IPS-18a (cell line): Measurements from ENCODE around the gene LRRC59.
"Not testable (repeated sequence)": the region's sequence is repeated elsewhere in the genome, so short reads cannot be mapped to it uniquely, and the experiment has no call there.

Source experiments
- H3K27ac ChIP-seq: one replicate; pipeline ENCODE4 v1.5.1; 2013; ENCODE audit warnings: low read length
- H3K27me3 ChIP-seq: one replicate; pipeline ENCODE4 v1.6.1; 2013; ENCODE audit warnings: mild to moderate bottlenecking, low read length; ENCODE audit not compliant: control insufficient read depth, insufficient read depth
- H3K36me3 ChIP-seq: one replicate; pipeline ENCODE4 v1.6.1; 2013; ENCODE audit warnings: low read depth, low read length; ENCODE audit not compliant: control insufficient read depth
- H3K4me1 ChIP-seq: one replicate; pipeline ENCODE4 v1.6.1; 2013; ENCODE audit warnings: low read depth, low read length; ENCODE audit not compliant: control insufficient read depth
- H3K4me3 ChIP-seq: one replicate; pipeline ENCODE4 v1.5.1; 2013; ENCODE audit warnings: low read length
- H3K9ac ChIP-seq: one replicate; pipeline ENCODE4 v1.6.1; 2013; ENCODE audit warnings: mild to moderate bottlenecking, low read length, moderate library complexity
- H3K9me3 ChIP-seq: one replicate; pipeline ENCODE4 v1.6.1; 2013; ENCODE audit warnings: low read depth, low read length; ENCODE audit not compliant: control insufficient read depth

LRRC59 gene

DNA sequence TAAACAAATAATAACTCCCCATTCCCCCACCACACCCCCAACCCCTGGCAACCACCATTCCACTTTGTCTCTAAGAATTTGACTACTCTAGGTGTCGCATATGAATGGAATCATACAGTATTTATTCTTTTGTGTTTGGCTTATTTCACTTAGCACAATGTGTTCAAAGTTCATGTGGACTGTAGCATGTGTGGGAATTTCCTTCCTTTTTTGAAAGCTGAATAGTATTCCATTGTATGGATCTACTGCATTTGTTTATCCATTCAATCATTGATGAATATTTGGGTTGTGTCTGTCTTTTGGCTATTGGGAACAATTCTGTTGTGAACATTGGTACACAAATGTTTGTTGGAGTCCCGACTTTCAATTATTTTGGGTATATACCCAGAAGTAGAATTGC is 25.4 kb upstream of the LRRC59 start:
- no peak overlapping the region for H3K4me3 ChIP-seq
- H3K27me3 ChIP-seq = peaks cover 15% of the 10 kb centered on the region
- H3K36me3 ChIP-seq = no peaks in the 10 kb centered on the region
- H3K9ac ChIP-seq = no peak overlapping the region
- H3K4me1 ChIP-seq = peaks cover 7% of the 10 kb centered on the region
- no peak overlapping the region for H3K27ac ChIP-seq
- no peaks in the 10 kb centered on the region for H3K9me3 ChIP-seq

DNA sequence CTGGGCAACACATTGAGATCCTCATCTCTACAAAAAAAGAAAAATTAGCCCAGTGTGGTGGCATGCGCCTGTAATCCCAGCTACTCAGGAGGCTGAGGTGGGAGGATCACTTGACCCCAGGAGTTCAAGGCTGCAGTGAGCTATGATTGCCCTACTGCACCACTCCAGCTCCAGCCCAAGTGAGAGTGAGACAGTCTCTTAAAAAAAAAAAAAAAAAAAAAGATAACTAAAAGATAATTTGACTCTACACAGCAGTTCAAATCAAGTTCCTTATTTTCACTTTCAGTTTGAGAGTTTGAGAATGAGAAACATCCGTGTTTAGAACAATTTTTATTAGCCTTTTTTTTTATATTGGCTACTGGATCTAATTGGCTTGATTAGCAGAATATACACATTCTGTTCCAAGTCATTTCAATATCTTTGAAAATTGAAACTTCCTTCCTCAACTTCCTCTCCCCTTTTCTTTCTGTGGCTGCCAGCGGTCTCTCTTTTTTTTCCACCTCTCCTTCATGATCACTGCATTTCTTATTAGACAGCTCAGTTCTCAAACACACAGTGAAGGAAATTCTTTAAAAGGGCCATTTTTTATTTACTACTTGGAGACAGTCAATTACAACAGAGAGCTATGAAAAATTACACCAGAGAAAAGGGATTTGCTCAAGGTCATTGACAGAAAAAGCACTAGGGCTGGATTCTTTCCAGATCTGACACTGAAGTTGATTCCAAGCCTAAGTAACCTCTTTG is 24.2 kb upstream of the LRRC59 start:
- Histone ChIP-seq H3K9me3 (no peaks in the 10 kb centered on the region), H3K27me3 (peaks cover 15% of the 10 kb centered on the region), H3K4me3 (no peak overlapping the region), H3K36me3 (no peaks in the 10 kb centered on the region), H3K4me1 (peaks cover under 1% of the 10 kb centered on the region), H3K9ac (no peak overlapping the region), H3K27ac (no peak overlapping the region)

DNA sequence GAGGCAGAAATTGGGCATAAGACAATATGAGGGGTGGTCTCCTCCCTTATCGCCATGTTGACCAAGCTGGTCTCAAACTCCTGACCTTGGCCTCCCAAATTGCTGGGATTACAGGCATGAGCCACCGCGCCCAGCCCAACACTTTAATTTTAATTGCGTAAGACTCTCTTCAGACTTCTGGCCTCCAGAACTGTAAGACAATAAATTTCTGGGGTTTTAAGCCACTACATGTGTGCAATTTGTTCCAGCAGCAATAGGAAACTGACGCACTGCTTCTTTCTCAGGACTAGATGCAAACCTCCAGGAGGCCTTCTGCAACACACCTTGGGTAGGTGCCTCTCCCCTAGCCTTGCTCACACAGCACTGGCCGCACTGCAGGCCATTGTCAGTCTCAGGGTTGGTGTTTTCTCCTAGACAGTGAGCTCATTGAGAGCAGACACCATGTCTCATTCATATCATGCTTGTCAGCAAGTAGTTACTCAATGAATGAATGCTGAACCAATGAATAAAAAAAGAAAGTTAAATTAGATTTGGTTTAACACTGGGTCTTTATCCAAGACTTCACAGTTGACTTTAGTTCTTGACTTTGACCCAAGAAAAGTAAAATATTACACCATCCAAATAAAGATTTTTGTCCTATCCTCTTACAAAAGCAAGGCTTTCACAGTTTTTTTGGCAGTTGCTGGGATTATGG is 23.2 kb upstream of the LRRC59 start:
- Histone ChIP-seq H3K27ac (no peak overlapping the region), H3K36me3 (no peaks in the 10 kb centered on the region), H3K9me3 (no peaks in the 10 kb centered on the region), H3K9ac (no peak overlapping the region), H3K4me1 (no peaks in the 10 kb centered on the region), H3K27me3 (peaks cover 12% of the 10 kb centered on the region), H3K4me3 (no peak overlapping the region)

DNA sequence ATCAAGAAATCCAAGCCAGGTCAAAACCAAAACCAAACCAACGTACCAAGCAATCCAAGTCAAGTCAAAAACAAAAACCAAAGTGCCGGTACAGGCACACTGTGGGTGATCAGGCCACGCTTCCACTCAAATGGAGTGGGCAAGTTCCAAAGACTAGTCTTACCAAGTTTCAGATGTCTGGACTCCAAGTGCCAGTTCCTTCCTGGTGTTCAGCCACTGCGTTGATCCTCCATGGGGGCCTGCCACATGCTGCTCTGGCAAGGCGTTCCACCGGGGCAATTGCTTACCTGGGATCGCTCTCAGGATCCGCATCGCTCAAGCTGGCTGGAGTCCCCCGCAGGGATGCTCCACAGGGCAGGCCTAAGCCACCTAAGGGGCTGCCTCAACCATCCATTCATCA is 22.3 kb upstream of the LRRC59 start:
- not testable (repeated sequence) for H3K36me3 ChIP-seq, H3K9me3 ChIP-seq, H3K27me3 ChIP-seq, H3K27ac ChIP-seq, H3K4me3 ChIP-seq, H3K9ac ChIP-seq, H3K4me1 ChIP-seq

DNA sequence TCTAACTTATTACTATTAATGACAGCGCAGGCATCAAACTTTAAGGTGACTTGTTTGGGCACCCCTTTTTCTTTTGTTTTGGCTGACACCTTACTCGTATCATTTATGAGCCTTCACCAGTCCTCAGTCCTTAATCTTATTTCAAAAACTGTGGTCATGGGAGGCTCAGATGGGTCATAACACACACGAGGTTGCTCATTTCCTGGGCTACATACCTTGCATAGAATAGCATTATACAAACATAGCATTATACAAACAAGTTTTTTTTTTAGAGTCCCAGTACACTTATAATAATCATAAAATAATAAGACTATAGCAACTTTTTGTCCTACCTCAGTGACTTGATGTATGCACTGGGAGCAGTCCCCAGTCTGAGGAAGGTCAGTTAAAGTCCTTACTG is 17.5 kb upstream of the LRRC59 start:
- Histone ChIP-seq H3K4me1 (no peaks in the 10 kb centered on the region), H3K27ac (no peak overlapping the region), H3K36me3 (no peaks in the 10 kb centered on the region), H3K27me3 (peaks cover 3% of the 10 kb centered on the region), H3K9ac (no peak overlapping the region), H3K4me3 (no peak overlapping the region), H3K9me3 (no peaks in the 10 kb centered on the region)

DNA sequence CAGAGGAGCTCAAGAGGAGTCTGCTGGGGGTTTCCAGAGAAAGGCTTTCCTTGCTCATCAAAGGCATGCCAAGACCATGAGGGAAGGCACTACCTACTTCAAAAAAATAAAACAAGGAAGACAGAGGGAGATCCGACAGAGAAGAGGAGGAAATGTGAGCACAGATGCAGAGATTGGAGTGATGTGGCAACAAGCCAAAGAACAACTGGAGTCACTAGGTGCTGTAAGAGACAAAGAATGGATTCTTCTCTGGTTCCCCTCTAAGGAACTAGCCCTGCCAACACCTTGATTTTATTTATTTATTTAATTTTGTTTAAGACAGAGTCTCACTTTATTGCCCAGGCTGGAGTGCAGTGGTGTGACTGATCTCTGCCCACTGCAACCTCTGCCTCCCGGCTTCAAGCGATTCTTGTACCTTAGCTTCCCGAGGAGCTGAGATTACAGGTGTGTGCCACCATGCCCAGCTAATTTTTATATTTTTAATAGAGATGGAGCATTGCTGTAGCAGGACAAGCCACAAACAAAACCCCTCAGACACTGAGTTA is 14.9 kb upstream of the LRRC59 start:
- Histone ChIP-seq H3K27me3 (peaks cover 3% of the 10 kb centered on the region), H3K4me3 (no peak overlapping the region), H3K36me3 (no peaks in the 10 kb centered on the region), H3K9me3 (no peaks in the 10 kb centered on the region), H3K27ac (no peak overlapping the region), H3K4me1 (no peaks in the 10 kb centered on the region), H3K9ac (no peak overlapping the region)

DNA sequence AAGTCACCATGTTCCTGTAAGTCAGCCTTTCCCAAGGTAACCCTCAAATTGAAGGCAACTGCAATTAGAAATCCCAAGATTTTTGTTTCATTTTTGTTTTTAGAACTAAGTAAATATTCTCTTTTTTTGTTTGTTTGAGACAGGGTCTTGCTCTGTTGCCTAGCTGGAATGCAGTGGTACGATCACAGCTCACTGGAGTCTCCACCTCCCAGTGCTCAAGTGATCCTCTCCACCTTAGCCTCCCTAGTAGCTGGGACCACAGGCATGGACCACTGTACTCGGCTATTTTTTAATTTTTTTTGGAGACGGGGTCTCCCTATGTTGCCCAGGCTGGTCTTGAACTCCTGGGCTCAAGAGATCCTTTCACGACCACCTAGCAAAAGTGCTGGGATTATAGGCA is 10.6 kb upstream of the LRRC59 start:
- H3K4me3 ChIP-seq = no peak overlapping the region
- no peaks in the 10 kb centered on the region for H3K36me3 ChIP-seq
- H3K27me3 ChIP-seq = peaks cover 3% of the 10 kb centered on the region
- H3K27ac ChIP-seq = no peak overlapping the region
- peaks cover under 1% of the 10 kb centered on the region for H3K4me1 ChIP-seq
- no peak overlapping the region for H3K9ac ChIP-seq
- H3K9me3 ChIP-seq = no peaks in the 10 kb centered on the region

DNA sequence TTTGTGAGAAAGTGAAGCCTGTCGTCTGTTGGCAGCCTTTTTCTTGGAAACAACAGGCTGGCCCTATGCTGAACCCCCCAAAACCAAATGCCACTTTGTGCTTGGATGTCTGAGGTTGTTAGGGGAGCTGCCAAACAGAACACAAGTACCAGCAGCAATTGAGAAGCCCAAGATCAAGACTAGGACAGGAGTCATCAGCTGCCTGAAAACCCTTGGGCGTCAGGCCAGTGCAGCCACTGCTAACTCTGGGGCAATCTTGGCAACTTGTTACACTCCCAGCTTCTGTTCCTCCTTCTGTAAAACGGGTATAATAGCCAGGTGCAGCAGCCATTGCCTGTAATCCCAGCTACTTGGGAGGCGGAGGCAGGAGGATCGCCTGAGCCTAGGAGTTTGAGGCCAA is 9.3 kb upstream of the LRRC59 start:
- Histone ChIP-seq H3K27ac (no peak overlapping the region), H3K9ac (no peak overlapping the region), H3K9me3 (no peaks in the 10 kb centered on the region), H3K36me3 (no peaks in the 10 kb centered on the region), H3K4me1 (peaks cover 3% of the 10 kb centered on the region), H3K4me3 (no peak overlapping the region), H3K27me3 (no peaks in the 10 kb centered on the region)

DNA sequence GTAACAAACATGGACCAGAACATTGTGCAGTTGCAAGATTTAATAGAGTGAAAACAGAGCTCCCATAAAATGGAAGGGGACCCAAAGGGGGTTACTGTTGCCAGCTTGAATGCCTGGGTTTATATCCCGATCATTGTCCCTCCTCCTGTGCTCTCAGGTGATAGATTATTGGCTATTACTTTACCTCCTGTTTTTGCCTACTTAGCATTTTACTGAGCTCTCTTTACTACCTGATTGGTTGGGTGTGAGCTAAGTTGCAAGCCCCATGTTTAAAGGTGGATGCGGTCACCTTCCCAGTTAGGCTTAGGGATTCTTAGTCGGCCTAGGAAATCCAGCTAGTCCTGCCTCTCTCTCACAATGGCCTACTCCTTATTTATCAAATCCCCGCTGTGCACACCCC is 8.0 kb upstream of the LRRC59 start:
- not testable (repeated sequence) for H3K4me3 ChIP-seq, H3K36me3 ChIP-seq, H3K9ac ChIP-seq, H3K9me3 ChIP-seq, H3K4me1 ChIP-seq, H3K27me3 ChIP-seq, H3K27ac ChIP-seq

DNA sequence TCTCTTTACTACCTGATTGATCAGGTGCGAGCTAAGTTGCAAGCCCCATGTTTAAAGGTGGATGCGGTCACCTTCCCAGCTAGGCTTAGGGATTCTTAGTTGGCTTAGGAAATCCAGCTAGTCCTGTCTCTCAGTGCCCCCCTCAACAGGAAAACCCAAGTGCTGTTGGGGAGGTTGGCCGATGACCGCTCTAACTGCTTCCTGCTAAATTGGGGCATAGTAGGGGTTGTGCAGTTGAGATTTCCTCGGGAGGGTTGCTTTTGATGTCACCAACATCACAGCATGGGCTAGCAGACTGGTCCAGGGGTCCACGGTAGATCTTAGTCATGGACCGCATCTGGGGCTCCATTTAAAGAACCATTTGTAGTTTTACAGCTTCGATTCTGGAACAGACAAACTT is 2.3 kb upstream of the LRRC59 start:
- not testable (repeated sequence) for H3K9me3 ChIP-seq, H3K27me3 ChIP-seq, H3K27ac ChIP-seq, H3K4me1 ChIP-seq, H3K4me3 ChIP-seq, H3K36me3 ChIP-seq, H3K9ac ChIP-seq

DNA sequence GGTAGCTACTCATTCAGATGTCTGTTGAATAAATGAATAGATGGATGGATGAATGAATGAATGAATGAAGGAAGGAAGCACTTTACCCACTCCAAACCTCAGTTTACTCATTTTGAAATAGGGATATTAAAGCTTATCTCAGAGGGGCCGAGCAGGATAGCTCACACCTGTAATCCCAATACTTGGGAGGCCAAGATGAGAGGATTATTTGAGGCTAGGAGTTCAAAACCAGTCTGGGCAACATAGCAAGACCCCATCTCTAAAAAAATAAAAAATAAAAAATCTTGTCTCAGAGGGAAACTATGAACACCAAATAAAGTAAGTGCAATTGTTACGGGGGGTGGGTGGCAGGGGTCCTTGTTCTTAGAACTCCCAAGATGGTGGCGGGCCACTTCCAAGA is 1.3 kb upstream of the LRRC59 start:
- not testable (repeated sequence) for H3K27me3 ChIP-seq, H3K27ac ChIP-seq, H3K4me3 ChIP-seq, H3K9me3 ChIP-seq, H3K9ac ChIP-seq, H3K4me1 ChIP-seq
- H3K36me3 ChIP-seq = peaks cover 11% of the 10 kb centered on the region

DNA sequence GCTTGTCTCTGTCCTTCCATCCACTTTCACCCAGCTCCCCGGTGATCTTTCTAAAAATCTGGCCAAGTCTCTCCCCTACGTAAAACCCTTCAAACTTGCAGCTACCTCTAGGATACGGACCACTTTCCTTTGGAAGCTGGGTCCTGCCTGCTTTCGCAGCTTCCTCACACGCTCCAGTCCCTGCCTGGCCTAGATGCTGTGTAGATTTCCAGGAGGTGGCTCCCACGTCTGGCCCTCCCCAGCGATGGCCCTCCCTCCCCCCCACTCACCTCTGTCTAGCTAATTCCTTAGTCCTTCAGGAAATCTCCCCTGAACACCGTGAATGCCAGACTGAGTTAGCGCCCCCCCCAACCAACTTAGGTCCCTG is 579 bp upstream of the LRRC59 start:
- Histone ChIP-seq H3K4me3 (peak overlapping the region; percentile 82), H3K9me3 (no peaks in the 10 kb centered on the region), H3K36me3 (peaks cover 19% of the 10 kb centered on the region), H3K27me3 (no peaks in the 10 kb centered on the region), H3K27ac (no peak overlapping the region), H3K9ac (no peak overlapping the region), H3K4me1 (peaks cover 6% of the 10 kb centered on the region)
